KG1 (cell line): Measurements from ENCODE around the gene SNAPC1.
"Not testable (repeated sequence)": the region's sequence is repeated elsewhere in the genome, so short reads cannot be mapped to it uniquely, and the experiment has no call there.

Experiments
- DNase-seq: peaks from one replicate; lab custom pipeline; 2025; lab: John Stamatoyannopoulos, UW

Gene SNAPC1

DNA sequence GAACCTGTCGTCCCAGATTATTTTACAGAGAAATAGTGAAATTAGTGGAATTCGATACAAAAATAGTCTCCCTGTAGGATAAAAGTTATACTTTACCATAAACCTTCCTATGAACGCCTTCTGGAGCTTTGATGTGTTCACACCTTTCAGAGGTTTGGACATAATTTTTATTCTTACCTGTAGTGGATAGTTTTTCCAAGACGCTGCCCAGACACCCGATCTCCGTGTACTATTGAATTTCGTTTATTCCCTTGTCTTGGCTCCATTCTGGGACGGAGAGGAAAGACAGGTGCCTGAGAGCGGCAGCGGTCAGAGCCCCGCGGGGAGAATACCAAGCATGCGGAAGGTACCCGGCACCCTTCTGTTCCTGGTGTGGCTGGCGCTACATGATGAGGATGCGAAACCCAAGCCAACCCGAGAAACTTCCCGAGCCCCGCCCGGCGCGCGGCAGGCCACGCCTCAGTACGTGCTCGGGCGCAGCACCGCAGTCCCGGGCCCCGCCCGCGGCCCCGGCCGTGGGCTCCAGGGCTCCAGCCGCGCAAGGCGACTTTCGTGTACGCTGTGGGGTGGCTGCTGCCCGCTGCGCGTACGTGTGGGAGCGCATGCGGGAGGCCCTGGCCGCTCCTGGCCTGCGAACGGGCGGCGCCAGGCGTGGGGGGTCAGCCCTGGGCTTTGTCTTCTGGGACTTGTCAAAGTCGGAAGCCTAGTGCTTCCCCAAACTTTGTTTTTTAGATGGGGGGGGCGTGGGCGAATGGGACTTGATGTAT is 11.3 kb upstream of the SNAPC1 start:
- DNase-seq: peak; percentile 75

DNA sequence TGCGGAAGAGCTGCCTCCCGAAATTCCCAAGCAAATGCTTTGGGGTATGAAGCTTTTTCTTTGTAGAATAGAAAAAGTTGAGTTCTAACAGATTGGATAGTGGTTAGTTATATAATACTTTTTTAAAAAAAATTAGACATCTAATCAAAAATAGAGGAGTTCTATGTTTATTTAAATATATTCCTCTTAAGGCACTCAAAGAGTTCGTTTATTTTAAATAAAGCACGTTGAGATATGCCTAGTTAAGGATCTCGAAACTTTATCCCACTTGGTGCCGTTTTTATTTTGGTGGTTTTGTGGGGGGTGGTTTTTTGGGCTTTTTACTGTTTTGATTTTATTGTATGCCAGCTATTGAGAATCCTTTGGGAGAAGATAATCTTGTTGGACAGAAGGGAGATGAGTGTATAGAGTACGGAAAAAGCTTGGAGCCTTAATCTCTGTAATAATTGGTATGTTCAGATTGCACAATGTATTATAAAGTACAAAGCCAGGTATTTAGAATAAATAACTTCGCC is 10.7 kb upstream of the SNAPC1 start:
- DNase-seq: no peak

DNA sequence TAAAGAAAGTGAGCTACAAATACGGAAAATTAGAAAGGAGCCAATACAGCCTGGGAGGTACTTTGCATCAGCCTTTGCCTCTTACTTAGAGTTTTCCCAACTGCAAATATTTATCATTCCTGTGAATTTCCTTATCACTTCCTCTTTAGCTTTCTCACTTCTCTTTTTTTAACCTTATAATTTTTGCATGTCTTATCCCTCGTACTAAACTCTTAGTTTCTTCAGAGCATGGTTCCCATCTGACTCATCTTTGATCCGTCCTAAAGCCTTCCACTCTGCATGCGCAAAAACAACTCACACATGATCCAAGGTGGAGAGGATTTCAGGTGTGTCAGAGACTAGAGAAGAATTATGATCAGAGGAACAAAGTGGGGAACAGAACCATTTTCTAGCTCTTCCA is 9.6 kb upstream of the SNAPC1 start:
- DNase-seq: no peak

DNA sequence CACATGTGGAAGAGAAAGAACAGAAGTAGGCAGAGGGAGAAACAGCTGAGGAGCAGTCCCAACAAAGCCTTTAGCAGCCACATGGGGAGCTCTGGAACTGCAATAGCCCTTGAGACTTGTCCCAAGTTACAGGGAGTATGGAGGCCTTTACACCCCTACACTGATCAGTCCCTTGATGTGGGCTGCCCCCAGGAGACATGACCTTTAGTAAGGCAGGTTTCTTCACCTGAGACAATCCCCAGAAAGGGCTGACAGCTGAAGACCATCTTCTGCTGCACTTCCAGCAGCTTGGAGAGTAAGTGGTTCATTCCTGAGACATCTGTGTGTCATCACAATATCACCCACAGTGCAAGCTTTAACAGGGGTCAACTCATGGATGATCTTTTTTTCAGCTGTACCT is 8.6 kb upstream of the SNAPC1 start:
- no peak for DNase-seq

DNA sequence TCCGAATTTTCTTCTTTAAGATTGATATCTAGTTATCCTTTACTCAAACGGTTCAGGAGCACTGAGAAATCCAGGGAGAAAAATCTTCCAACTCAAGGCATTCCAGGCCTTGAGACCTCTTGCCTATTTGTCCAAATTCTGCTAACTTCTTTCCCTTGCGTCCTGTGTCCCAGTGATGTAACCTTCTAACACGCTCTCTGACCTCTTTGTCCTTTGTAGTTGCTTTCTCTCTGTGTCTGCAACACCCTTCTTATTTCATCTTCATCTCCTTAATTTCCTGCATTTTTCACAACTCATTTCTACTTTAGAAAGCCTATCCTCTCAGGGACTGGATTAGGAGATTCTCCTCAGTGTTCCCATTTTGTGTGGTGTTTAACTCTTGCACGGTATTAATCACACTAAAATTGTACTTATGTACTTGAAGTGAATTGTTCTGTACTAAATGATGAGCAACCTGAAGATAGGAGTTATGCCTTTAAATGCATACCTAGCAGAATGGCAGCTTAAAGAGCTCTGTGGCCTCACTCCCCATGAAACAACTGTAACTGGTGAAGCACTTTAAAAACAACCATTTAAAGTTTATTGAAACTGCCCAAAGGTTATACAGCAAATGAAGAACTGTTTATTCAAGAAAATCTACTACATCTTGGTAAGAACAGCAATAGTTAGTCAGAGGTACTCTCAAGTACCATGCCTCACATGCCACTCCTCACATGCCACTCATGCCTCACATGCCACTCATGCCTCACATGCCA is 7.4 kb upstream of the SNAPC1 start:
- DNase-seq: no peak

DNA sequence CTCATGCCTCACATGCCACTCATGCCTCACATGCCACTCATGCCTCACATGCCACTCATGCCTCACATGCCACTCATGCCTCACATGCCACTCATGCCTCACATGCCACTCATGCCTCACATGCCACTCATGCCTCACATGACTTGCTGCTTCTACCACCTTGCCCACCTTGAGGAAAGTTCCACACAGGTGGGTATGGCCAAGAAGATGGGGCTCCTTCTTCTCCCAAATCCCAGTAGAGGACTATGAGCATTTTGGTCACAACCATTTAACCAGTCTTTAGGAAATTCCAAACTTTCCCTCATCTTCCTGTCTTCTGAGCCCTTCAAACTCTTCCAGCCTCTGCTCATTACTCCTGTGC is 6.9 kb upstream of the SNAPC1 start:
- not testable (repeated sequence) for DNase-seq

DNA sequence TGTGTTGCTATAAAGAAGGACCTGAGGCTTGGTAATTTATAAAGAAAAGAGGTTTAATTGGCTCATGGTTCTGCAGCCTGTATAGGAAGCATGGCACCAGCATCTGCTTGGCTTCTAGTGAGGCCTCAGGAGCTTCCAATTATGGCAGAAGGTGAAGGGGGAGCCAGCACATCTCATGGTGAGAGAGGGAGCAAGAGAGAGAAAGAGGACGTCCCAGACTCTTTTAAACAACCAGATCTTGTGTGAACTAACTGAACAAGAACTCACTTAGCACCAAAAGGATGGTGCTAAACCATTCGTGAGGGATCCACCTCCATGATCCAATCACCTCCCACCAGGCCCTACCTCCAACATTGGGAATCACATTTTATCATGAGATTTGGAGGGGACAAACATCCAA is 6.1 kb upstream of the SNAPC1 start:
- DNase-seq: no peak

DNA sequence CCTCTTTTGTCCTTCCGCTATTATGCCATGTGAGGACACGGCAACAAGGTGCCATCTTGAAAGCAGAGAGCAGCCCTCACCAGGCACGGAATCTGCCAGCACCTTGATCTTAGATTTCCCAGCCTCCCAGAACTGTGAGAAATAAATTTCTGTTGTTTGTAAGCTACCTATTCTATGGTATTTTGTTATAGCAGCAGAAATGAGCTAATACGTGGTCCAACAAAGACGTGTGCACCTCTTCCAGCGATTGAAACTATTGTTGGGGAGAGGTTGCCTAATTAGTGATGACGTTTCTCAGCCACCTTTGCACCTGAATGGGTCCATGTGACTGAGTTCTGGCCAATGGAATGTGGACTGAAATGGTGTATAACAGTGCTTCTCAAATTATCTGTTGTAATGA is 2.3 kb upstream of the SNAPC1 start:
- DNase-seq: no peak

DNA sequence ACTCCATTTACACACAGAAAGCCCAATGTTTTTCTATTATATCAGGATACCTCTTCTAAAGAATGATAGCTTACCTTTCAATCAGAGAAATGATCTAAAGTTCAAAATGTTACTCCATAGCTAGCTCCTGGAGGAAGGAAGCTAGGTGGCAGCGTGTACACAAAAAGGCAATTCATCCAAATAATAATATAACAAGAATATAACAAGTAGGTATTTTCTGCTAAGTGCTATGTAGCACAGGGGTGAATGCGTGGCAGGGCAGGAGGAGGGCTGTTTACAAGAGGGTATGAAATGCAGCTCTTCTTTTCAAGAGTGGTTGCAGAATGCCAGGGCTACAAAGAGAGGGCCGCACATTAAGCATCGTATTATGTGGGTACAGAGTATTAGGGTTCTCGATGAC is 663 bp upstream of the SNAPC1 start:
- no peak for DNase-seq

DNA sequence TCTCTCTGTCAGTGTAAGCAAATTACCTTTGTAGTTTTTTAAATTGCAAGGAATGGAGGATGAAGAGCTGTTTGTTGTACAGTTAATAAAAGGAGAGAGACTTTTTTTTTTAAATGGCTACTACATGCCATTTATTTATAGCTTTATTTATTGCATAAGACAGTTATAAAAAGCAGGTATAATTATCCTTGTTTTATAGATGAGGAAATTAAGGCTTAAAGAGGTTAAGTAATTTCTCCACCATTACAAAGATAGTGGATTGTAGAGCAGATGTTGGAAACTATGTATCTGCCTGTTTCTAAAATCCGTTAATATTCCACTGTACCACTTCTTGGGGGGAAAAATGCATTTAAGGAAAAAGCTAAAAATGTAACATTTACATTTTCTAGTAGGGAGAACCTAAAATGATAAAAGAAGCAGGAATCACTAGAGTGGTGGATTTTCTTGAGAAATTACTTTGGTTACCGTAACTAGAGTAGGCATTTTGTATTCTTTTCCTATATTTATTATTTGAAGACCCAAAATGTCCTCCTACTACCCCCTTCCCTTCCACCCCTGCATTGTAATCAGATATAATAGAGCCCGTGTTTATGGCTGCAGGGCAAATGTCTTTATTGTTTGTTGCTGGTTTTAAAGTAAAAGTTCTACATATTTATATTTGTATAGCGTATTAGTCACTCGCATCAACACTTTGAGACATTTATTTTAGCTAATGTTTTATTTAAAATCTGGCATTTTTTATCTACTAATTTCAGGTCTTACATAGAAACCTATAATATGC is 2.3 kb downstream of the SNAPC1 start:
- DNase-seq: no peak

DNA sequence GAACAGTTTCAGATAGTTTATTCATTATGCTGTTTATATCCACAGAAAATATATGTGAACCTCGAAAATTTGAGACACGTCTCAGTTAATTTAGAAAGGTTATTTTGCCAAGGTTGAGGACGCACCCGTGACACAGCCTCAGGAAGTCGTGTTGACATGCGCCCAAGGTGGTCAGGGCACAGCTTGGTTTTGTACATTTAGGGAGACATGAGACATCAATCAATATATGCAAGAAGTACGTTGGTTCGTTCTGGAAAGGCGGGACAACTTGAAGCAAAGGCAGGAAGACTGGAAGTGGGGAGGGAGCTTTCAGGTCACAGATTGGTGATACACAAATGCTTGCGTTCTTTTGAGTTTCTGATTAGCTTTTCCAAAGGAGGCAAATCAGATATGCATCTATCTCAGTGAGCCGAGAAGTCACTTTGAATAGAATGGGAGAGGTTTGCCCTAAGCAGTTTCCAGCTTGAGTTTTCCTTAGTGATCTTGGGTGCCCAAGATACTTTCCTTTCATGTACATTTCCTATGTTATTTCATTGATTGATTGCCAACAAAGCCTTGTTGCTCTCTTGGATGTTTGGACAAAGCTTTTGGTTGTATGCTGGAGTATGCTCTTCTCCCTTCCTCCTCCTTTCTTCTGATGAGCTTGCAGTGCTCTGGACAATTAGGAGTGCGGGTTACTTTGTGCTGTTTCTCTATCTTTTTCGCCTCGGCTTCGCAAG is 3.2 kb downstream of the SNAPC1 start:
- no peak for DNase-seq

DNA sequence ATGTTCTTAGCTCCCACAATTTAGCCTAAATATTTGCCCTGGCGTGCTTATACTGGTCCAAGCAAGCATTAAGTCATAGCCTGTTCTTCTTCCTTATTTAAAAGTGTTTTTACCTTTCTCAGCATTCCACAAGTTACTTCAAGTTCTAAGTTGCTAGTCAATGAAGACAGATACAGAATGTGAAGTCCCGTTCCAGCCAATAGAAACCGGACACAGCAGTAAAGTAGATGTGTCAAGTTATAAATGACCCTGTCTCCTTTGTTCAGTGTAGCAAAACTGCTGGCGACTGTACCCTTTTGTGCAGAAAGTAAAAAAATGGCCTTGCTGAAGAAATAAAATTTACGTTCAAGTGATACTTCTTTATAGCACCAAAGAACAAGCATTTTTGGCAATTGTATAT is 3.9 kb downstream of the SNAPC1 start:
- DNase-seq: no peak

DNA sequence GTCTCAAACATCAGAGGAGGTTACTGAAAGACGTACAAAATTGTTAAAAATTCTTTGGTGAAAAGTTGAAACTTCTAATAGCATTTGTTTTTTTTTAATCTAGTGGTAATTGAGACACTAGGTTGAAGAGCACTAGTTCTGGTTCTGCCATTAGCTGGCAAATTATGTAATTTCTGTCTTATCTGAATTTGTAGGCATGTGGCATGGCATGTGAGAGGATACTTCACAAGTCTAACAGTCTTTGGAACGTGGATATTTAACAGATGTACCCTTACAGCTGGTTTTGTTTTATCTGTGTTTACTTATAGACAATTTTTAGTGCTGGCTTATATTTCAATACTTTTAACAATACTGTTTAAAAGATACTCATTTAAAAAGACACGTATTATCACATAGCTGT is 6.0 kb downstream of the SNAPC1 start:
- DNase-seq: no peak

DNA sequence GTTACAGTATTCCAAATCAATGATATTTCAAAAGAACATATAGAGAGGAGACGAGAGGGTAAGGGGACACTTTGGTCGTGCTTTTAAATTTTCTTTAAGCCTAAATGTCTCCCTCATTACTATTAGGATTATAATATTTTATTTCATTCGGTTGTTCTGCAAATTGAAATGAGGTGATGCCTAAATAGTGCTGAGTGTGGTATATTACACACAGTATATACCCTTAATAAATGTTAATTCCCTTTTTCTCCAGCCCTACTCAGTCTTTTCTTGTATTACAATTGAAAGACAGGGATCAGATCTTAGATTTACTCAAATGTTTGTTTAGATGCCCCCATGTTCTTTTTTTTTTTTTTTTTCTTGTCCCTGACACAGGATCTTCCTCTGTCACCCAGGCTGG is 7.7 kb downstream of the SNAPC1 start:
- no peak for DNase-seq

DNA sequence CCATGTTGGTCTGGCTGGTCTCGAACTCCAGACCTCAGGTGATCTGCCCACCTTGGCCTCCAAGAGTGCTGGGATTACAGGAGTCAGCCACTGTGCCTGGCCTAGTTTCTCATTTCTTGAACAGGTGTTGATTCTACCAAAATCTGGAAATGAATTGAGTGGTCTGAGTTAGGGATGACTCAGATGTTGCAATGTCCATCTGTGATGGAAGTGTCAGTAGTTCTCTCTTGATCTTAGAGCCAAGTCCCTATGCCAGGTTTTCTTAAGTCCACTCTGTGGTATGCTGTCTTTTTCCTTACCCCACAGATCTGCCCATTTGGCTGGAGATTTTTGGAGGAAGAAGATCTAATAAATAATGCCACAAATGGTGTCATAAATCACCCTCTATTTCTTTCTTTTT is 12.6 kb downstream of the SNAPC1 start:
- DNase-seq: no peak

DNA sequence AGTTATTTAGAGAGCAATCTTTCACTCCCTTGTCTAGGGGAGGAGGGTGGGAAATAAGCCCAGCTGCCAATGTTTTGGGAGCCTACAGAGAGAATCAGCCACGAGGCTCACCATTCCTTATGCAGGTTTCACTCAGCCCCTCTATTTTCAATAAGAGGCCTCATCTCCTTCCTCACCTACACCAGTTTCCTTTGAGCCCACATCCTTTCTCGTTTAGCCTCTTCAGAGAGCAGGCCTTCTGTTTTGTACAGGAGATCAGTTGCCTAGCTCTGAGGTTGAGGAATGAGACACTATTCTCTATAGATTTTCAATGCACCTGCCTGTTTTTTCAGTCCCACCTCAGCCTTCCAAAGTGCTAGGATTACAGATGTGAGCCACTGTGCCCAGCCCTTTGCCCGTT is 17.9 kb downstream of the SNAPC1 start:
- DNase-seq: no peak

DNA sequence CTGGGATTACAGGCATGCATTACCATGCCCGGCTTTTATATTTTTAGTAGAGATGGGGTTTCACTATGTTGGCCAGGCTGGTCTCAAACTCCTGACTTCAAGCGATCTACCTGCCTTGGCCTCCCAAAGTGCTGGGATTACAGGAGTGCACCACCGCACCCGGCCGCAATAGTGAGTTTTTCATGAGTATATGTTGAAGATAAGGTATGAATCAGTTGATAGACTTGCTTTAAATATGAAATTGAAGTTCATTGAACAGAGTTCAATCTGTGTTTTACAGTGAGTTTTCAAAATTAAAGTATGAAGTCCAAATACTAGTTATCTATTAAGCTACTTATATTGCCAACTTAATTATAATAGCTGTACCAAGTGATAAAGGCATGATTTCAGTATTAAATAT is 35.1 kb downstream of the SNAPC1 start:
- DNase-seq: no peak

DNA sequence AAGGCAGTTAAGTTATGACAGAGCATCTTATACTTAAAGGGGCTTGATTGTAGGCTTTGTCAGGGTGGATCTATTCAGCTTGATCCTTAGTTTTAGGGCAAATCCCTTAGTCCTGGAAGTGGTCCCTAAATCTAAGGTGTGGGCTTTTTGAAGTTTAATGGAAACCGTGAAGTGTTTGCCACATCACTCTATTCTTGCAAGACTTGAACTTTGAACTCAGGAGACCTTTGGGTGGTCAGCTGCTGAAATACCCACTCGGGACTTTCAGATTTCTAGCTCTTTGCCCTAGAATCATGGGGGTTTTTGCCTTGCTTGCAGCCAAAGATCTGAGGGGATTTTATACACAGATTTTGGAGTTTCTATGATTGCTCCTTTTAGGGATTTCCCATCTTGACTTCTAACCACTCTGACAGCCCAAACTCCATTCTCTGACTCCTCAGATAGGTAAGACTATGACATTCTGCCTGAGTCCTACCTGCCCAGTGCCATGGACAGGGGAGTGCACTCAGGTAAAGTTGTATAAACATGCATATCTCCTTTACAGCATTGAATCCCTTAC is 39.9 kb downstream of the SNAPC1 start:
- no peak for DNase-seq

DNA sequence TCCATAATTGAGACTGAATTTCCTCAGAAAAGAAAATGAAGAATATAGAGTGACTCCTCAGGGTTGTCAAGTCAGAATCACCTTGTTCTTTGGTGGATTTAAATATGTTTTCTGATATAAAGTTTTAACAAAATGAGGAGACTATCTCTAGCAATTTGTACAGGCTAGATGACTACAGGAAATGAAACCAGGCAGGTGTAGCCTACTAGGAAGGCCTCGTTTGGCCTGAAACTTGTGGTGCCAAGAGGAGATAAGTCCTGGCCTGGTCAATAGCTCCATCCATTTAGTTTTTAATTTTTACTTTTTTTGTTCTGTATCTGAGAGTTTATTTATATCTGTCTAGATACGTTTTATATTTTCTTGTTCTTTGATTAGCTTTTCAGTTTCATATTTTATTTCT is 41.5 kb downstream of the SNAPC1 start:
- DNase-seq: no peak

DNA sequence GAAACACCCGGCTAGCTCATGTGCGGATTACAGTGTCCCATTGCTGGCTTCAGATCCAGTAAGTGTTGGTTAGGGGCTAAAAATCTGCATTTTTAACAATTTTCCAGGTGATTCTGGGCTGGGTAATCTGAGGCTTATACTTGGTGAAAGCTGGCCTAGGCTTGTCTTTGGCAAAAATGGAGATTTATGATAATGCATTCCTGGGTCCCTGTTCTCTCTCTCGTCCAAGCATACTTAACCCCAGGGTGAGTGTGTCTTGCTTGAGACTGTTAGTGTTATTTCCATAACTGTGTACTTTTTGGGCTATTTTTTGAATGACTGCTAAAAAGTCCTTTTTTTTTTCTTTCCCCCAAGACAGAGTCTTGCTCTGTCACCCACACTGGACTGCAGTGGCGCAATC is 43.2 kb downstream of the SNAPC1 start:
- DNase-seq: no peak

DNA sequence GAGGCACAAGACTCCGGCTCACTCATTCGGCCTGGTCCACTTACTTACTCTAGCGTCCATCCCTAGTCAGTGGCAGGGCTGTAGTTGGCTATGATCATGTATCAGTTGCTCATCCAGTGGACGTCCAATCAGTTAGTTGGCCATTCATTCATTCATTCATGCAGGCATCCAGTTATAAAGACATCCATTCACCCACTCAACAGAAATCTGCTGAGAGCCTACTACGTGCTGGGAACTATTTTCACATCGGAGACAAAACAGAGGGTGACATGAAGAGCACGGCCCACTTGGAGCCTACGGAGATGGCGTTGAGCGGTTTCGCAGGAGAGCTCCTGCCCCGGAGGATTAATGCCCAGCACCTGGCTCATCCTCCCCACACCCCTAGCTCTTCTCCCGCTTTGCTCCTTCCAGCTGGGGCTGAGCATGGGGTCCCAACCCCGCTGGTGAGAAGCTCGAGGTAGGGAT is 49.7 kb downstream of the SNAPC1 start:
- DNase-seq: no peak
